Stimulated activated CD8-positive, alpha-beta memory T cell treated with anti-CD3 and anti-CD28 coated beads, Interleukin-15, amount 100 ng/mL, for 24 hours (primary cell): Measurements from ENCODE around the gene GABPB1.
"Not testable (repeated sequence)": the region's sequence is repeated elsewhere in the genome, so short reads cannot be mapped to it uniquely, and the experiment has no call there.

Source experiments
- DNase-seq: peaks from one replicate; pipeline ENCODE4 v3.0.0-alpha.2; 2020; ENCODE audit warnings: low read depth

The GABPB1 gene

DNA sequence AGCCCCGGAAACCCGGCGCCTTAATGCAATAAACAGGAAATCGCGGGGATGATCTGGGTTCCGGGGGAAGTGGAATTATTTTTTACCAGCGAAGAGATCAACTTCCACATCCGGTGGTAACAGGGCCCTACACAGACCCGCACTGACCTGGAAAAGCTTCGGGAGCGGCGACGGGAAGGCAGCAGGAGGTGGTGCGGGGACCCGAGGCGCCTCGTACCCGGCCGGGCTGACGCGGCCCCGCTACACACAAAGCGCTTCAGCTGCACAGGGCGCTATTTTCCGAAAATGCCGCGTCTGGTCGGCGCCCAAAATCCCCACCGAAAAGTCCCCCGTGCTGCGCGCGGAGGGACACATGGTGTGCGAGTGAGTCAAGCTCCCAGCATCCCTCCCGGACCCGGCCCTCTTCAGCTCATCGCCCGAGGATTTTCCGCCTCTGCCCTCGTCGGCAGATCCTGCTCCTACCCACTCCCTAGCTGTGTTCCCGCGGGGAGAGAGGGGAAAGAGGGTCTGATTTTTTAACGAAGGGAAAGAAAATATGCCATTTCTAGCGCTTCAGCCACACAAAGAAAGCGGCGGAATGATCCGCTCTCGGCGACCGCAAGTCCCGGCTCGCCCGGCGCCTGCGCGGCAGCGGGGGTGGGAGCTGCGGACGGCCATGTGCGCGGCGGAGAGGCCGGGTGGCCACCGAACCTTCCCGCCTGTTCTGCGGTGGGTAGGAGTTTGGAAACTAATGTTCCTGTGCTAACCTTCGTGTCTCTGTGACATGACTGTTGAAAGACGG, at the start of gene GABPB1:
Gene GABPB1 (minus strand): TSS at position 361 of the 781 bp plus-strand sequence. CDS start 45,400 bp downstream, outside the sequence.
- peak; percentile 74 for DNase-seq

DNA sequence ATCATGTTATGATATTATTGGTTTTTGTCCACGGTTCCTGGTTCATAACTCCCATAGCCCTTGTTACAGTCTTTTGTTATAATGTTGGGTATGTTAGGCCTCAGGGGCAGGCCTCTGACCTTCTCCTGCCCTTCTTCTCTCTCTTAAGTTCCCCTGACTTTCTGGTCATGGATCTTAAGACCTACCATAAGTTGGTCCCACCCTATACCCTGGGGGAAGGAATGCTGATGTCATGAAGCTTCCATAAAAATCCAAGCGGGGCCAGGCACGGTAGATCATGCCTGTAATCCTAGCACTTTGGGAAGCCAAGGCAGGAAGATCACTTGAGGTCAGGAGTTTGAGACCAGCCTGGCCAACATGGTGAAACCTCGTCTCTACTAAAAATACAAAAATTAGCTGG, 36.6 kb upstream of the GABPB1 start:
- not testable (repeated sequence) for DNase-seq

DNA sequence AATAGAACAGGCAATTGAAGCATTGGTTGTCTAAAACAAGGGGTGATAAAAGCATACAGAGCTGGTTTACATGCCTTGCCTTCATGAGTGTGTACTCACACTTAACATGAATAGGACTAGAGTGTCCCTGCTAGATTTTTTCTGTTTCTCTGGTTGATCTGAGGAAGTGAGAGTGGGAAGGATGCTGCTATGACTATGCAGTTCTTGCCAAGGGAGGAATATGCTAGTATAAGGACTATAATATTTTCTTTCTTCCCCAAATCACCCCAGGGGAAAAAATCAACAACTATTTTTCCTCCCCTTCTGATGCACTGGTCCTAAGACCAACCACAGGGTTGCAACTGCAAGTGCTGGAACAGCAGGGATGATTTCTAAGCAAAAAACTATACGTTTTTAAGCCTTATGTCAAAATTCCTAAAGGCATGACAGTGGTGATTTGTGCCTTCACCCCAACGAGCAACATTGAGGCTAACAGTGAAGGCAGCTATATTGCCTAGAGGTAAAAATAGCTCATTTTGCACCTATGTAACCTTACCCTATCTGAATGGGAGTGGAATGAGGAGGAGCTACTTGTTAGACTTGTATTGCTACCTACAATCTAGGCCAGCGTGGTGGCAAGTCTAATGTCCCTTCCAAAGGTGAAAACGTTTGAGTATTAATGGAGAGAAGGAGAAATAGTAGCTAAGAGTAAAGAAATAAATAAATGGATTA, 35.7 kb upstream of the GABPB1 start:
- DNase-seq: no peak

DNA sequence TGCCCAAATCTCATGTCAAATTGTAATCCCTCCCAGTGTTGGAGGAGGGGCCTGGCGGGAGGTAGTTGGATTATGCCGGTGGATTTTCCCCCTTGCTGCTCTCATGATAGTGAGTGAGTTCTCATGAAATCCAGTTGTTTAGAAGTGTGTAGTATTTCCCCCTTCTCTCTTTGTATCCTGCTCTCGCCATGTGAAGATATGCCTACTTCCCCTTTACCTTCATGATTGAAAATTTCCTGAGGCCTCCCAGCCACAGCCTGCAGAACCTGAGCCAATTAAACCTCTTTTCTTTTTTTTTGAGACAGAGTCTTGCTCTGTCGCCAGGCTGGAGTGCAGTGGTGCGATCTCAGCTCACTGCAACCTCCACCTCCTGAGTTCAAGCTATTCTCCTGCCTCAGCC, 27.4 kb upstream of the GABPB1 start:
- DNase-seq: not testable (repeated sequence)

DNA sequence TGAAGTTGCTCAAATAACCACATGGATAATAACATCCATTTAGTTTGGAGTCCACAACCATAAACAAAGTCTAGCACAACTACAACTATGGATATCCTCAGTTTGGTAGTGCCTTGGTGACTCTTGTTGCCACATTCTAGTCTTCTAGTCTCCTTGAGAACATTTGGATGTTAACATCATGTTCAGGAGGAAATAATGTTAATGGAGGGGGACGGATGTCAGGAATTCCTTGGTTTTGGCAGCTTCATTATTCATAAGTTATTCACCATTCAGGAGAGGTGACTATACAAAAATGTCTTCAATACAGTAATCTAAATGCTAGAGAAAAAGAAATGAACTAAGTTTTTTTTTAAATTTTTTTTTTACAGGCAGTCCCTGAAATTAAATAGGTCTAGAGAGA, 26.4 kb upstream of the GABPB1 start:
- DNase-seq: no peak

DNA sequence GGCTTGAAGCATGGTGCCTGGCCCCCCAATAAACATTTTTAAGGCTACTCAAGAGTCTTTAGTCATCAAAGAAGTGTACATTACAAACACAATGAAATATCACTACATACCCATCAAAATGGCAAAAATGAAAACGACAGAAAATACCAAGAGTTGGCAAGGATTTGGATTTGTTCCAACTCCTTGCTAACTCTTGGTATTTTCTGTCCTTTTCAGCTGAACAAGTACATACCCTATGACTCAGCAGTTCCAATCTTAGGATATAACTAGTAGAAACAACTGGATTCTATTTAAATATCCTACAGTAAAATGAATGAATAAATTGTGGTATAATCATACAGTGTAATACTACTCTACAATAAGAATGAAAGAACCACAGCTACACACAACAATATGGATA, 25.1 kb upstream of the GABPB1 start:
- no peak for DNase-seq

DNA sequence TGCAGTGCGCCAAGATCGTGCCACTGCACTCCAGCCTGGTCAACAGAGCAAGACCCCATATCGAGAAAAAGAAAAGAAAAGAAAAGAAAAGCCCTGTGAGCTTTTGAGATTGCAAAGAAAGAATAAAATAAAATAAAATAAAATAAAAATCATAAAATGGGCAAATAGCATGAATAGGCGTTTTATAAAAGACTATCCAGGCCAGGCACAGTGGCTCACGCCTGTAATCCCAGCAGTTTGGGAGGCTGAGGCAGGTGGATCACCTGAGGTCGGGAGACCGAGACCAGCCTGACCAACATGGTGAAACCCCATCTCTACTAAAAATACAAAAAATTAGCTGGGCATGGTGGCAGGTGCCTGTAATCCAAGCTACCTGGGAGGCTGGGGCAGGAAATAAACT, 24.4 kb upstream of the GABPB1 start:
- not testable (repeated sequence) for DNase-seq

DNA sequence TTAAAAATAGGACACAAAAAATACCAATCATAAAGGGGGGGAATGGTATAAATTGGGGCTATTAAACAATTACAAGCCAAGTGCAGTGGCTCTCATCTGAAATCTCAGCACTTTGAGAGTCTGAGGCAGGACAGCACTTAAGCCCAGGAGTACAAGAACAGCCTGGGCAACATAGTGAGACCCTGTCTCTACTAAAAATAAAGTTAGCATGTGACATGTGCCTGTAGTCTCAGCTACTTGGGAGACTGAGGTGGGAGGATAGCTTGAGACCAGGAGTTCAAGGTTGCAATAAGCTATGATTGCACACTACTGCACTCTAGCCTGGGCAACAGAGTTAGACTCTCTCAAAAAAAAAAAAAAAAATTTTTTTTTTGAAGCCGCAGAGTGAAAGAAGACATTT, 23.8 kb upstream of the GABPB1 start:
- DNase-seq: no peak

DNA sequence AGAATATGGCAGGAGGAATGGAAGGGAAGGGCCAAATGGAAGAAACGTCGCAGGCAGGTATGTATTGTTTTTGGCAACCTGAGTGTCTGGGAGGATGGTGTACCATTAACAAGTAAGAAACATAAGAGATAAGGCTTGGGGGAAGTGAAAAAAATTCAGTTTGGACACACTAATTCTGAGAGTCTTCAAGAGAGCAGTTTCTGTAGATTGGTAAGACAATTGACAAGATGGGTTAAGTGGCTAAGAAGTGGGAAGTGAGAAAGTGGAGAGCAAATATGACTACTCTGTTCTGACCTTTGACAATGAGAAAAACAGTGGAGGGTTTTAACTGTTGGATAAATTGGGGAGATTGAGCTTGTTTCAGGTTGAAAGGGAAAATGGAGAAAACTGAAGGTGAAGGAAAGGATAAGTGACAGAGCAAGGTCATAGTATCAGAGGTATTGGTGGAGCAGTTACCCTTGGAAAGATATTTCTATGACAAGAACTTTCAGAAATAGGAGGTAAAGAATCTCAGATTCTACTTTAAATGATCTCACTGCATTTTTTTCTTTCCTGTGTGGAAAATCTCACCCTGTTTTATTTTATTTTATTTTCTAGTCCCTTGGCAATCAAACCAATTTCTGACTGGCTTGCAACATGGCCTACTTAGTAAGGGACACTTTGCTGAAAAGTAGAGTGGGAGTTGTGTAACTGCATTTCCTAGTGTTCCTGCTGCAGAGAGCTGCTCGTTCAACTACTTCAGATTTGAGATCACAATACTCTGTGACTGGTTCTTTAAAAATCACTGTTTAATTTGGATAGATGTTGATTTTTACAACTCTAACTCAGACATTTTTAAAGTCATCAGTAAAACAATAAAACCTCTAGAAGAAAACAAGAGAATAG, 23.1 kb upstream of the GABPB1 start:
- DNase-seq: no peak

DNA sequence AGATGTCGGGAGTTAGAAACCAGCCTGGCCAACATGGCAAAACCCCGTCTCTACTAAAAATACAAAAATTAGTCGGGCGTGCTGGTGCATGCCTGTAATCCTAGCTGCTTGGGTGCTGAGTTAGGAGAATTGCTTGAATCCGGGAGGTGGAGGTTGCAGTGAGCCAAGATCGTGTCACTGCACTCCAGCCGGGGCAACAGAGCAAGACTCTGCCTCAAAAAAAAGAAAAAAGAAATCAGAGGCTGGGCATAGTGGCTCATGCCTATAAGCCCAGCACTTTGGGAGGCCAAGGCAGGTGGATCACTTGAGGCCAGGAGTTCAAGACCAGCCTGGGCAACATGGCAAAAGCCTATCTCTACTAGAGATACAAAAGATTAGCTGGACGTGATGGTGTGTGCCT, 14.6 kb upstream of the GABPB1 start:
- not testable (repeated sequence) for DNase-seq

DNA sequence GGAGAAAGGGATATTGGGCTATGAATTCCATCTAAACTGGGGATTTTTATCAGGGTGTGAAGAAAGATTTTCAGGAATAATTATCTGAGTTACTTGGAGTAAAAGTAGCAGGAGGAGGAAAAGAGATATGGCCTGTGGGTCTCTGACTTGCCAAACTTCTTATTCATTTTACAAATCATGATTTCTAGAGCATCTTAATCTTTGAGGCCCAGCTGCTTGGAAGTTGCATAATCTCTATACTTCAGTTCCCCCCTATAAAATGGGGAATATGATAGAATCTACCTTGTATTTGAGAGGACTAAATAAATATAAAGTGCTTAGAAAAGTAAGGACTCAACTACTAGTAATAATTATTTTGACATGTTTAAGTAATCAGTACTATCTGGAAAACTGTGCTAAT, 11.0 kb upstream of the GABPB1 start:
- DNase-seq: no peak

DNA sequence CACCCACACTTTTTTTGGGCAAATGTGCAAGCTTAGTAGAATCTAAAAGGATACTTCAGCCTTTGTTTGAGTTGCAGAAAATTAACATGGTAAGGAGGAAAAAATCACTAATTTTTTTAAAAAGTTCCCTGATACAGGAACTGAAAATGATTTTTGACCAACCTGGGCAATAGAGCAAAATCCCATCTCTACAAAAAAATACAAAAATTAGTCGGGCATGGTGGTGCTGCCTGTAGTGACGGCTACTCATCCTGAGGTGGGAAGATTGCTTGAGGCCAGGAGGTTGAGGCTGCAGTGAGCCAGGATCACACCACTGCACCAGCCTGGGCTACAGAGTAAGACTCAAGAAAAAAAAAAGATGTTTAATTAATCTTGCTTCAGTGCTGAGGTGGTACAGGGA, 10.6 kb upstream of the GABPB1 start:
- DNase-seq: no peak

DNA sequence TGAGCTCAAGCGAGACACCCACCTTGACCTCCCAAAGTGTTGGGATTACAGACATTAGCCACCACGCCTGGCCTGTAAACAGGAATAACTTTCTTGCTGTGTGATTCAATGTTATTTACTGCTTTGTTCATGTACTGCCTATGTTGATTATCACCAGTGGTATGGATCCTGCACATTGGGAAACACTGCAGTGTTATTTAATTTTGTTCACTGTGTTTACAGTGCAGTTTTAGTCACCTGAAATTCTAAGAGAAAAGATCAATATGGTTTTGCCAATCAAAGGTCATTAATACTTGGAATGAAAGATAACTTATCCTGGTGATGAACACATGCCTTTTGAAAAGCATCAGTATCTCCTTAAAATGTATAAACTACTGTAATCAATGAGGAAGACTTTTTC, 8.6 kb upstream of the GABPB1 start:
- no peak for DNase-seq

DNA sequence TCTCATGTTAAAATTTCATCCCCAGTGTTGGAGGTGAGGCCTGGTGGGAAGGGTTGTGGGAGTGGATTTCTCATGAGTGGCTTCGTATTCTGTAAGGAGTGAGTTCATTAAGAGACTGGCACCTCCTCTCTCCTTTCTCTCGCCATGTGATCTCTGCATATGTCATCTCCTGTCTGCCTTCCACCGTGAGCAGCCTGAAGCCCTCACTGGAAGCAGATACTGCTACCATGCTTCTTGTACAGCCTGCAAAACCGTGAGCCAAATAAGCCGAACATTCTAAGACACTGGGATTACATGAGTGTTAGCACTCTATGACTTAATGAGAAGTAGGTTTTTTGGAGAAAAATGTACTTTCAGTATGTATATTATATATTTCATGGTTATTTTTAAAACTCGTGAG, 6.8 kb upstream of the GABPB1 start:
- no peak for DNase-seq

DNA sequence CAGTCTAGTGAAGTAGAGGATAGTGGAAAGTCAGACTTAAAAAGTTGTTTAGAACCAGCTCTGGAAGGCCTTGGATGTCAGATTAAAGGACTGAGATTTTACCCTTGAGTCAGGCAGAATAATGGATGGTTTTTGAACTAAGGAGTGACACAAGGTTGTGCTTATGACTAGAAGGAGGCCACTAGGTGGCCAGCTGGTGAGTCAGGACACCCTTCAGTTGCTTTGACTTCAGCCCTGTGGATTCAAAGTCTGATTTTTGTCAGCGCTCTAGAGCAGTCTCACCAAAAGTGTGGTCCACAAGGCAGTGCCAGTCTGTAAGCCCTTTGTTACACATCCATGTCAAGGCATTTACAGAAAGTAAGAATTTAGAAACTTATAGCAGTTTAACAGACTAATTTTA, 3.8 kb upstream of the GABPB1 start:
- DNase-seq: no peak

DNA sequence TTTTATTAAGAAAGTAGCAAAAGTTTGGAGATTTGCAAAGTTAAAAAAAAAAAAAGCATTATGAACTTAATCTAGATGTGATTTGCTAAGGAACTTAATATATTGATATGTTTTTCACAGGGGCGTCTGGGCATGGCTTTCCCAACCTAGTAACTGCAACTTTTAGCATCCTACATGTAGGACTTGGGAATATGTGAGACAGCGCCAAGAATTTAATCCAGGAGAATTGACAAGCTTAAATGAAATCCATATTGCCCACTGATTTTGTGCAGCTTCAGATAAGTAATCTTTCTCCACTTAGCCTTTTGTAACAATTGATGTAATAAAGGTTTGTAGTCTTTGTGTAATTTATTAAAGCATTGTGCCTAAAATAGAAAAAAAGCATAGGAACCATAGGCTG, 982 bp upstream of the GABPB1 start:
- DNase-seq: no peak

DNA sequence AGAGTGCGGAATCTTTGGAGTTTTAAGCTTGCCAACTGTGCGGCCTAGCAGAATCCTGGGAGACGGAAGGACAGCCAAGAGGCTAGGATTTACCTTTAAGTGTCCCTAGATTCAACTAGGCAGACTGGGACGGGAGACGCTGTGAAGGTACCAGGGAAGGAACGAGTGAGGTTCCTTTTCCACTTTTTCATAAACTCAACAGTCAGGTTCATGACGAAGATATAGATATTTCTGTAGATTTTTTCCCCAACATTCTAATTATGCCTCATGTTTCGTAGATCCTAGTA, 564 bp upstream of the GABPB1 start:
- DNase-seq: no peak

DNA sequence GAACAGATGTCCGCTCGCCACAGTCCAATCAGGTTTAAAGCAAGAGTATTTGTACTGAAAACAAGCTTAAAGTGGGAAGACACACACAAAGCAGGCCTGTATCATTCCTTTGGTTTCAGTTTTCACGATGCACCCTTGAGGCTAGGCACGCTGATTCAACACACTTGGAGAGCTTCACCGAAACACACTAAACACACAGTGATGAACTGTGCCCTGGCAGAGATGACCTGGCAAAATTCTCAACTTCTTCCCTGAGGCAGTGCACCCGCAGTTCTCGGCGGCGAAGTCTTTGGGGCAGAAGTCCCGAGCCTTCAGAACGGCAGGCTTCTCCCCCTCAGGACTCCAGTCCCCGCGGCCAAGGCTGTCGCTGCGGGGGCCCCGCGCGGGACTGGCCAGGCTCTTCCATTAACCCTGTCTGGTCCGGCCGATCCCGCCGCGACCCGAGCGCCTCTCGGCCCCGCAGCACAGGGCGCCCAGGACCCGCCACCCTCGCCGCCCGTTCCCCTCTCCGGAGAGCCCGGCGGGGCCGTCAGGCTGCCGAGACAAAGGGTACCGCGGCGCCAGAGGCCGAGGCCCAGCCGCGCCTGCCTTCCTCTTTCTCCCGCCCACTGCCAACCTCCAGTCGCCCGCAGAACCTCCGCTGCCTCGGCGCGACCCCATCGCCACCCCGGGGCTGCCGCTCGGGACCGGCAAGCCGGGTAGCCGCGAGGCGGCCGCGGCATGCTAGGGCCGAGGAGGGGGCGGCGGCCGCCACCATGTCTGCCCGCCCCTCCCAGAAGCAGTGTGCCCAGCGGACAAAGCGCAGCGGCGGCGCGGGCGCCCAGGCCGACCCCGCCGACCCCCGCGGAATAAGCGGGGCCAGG, 792 bp downstream of the GABPB1 start:
- DNase-seq: peak; percentile 26

DNA sequence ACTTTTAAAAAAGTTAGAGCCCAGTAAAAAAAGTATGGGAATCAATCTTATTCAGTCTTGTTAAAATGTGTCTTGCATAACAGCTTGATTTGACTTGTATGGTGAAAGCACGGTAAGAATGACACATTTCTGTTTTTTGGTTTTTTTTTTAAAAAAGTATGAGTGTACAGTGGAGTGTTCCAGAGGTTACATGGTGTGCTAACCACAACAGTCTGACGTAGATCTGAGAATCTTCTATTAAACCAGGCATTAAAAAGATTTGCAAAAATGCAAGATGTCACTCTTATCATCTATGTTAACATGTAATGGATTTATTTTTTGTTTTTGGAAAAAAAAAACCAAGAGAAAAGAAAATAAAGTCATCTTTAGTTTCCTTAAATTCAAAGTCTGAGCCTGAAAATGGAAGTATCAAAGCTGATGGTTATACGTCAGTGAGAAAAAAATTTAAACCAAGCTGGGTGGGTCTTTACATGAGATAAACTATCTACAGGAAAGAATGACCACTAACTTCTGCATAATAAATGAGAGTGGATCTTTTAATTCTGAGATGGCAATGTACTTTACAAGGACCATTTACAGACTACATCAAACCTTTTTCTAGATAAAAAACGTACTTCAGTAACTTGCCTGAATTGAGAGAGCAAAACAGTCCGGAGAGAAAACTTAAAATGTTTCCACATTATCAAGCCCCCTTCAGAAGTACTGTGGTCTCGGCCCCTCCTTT, 1.6 kb downstream of the GABPB1 start:
- no peak for DNase-seq

DNA sequence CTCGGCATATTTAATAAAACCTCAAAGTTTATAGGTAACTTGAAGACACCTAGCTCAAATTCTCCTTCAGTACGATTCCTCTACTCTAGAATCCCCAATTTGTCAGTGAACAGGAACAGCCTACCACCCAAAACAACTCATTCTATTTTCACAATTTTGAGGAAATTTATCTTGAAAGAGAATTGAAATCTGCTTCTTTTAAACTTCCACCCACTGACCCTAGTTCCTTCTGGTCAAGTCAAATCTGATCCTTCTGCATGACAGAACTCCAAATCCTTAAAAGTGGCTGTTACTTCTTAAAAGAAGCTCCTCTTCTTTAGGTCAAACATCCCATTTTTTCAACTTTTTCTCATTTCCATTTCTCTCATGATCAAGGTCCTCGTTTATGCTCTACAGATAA, 4.4 kb downstream of the GABPB1 start:
- DNase-seq: no peak

DNA sequence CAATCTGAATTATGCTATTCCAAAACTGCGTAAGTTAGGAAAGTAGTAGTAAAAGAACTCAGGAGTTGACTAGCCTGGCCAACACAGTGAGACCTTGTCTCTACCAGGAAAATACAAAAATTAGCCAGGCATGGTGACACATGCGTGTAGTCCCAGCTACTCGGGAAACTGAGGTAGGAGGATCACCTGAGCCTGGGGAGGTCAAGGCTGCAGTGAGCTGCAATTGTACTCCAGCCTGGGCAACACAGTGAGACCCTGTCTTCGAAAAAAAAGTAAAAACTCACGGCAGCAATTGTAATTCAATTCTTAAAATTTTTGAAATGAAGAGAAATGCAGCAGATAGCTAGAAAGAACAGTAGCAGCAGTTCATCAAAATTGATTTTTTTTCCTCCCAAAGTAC, 9.7 kb downstream of the GABPB1 start:
- no peak for DNase-seq
